ENCODE results near the gene WASL.

WASL gene

DNA sequence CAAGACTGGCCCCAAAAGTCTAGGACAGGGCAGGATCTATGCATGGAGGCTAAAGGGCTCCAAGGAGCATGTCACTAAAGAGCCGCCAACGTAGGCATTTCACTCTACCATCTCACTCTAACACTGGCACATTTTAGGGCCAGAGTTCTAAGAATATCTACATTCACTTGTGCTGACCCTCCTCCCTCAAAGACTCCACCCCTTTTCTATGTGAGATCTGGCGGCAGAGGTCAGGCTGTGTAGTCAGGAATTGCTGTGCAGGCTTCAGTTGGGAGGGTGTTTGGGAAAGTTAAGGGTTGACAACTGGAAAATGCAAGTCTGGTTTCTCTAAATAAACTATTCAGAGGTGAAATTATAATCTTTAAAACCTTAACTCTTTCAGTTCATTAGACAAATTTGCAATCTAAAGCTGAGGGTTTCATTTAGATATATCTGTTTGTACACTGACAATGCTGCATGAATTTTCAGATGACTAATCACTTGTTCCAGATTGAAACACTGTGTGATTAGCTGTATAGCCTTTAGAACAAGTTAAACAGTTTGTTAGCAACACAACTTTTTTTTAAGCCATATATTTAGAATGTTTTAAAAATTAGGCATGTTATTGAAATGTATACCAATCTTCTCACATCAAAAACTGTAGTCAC lies 74.9 kb downstream of the WASL start:
- no peak for DNase-seq (ENCODE audit: low read depth, low spot score)
- H3K4me3 ChIP-seq (ENCODE audit: low read length), result no peak overlapping the region

DNA sequence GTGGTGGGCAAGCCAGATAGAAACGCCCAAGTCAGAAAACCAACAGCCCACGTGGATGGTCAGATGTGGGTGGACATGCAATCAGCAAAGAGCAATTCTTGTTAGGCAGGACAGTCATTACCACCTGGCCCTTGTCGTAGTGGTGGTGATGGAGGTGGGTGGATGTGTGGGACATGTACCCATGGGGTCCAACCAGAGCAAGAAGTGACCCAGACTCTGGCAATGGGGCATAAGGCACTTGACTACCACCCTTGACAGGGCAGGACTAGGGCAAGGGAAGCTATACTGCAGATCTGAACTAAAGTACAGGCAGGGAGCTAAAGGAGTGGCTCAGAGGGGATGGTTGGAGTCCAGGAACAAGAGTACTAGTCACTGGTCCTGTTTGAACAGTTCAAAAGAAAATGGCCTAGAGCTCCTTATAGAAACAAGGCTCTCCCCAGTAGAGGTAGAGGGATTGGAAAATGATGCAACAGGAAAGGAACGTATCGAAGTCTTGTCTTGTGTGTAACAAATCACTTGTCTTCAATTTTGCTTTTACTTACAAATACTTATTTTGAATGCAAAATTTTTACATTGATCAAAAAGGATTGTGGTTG lies 75.6 kb downstream of the WASL start:
- no peak overlapping the region for H3K4me3 ChIP-seq (ENCODE audit: low read length)
- no peak for DNase-seq (ENCODE audit: low read depth, low spot score)

DNA sequence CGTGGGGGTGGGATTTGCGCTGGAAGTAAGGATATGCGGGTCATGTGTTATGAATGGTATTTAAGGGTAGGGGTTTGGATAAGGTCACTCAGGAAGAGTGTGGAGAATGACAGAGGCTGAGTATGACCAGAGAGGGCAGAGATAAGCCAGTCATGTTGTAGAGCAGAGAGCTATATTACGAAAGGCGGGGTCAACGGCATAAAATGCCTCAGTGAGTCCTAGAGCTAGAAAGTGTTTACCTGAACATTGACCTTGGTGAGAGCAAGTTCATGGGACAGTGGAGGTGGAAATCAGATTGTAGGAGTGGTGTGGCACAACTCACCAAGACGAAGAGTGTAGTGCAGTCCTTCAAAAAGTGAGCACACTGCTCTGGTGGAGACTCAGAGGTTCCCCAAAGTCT lies 79.3 kb downstream of the WASL start:
- no peak overlapping the region for H3K4me3 ChIP-seq (ENCODE audit: low read length)
- DNase-seq (ENCODE audit: low read depth, low spot score), result no peak

DNA sequence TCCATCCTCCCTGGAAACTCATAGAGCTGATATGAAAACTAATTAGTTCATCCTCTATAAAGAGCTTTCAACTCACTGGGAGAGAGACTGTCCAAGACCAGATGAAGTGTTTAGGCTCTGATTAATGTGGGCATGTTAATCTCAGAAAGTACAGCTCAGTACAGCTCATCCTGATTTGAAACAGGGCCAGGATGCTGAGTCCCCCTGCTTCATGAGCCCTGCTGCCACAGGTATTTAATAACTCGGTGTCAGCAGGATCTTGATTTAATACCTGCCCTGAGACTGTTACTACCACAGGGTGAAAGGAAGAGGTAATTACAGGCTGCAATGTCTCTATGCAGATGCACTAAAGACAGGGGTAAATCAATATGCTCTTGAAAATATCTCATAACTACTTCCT lies 82.3 kb downstream of the WASL start:
- no peak overlapping the region for H3K4me3 ChIP-seq (ENCODE audit: low read length)
- DNase-seq (ENCODE audit: low read depth, low spot score), result no peak

DNA sequence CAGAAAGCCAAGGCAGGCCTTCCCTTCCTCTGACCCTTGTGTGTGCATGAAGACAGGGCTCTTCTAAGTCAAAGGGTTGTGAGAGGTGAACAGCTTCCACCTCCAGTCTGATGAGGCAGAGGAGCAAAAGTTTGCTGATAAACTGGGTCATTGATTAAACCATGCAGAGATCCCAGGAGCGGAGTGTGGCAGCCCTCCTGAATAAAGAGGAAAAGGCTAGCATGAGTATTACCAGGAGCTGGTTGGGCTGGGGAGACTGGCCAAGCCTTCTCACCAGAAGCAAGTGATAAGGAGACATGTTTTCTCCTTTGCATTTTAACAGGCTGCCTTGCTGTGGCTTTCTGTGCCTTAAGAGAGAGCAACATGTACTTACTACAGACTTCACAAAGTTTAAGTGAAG lies 82.9 kb downstream of the WASL start:
- DNase-seq (ENCODE audit: low read depth, low spot score), result no peak
- no peak overlapping the region for H3K4me3 ChIP-seq (ENCODE audit: low read length)

DNA sequence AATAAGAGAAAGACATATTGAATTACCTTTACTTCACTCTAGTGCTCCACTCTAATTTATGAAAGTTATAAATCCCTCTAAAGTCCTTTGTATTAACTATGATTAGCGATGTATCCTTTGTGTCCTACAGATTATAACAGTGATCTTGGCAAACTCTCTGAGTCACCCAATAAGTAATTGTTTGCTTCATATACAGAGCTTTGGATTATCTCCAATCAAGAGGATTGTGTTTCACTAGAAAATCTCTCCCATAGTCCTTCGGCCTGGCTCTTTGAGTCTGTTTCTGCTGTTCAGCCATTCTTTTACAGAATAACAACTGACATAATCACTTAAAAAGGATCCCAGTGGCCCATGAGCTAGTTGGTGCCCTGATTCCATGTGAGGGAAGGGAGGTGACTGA lies 83.6 kb downstream of the WASL start:
- no peak for DNase-seq (ENCODE audit: low read depth, low spot score)
- no peak overlapping the region for H3K4me3 ChIP-seq (ENCODE audit: low read length)

DNA sequence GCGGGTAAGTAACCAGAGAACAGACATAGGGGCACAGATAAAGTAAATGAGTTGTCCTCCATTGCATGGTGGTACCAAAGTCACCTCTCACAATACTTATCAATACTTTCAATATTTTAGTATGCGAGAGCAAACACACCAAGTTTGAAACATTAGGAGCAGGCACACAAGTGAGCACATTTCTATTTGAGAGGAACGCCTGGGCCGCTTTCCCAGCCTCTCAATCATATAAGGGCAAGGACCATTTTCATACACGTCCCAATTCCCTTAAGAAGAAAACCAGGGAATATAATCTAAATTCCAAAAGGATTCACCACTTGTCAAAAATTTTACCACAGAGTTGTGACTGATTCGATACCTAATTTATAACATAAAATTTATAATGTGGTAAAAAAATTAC lies 85.6 kb downstream of the WASL start:
- no peak for DNase-seq (ENCODE audit: low read depth, low spot score)
- no peak overlapping the region for H3K4me3 ChIP-seq (ENCODE audit: low read length)

DNA sequence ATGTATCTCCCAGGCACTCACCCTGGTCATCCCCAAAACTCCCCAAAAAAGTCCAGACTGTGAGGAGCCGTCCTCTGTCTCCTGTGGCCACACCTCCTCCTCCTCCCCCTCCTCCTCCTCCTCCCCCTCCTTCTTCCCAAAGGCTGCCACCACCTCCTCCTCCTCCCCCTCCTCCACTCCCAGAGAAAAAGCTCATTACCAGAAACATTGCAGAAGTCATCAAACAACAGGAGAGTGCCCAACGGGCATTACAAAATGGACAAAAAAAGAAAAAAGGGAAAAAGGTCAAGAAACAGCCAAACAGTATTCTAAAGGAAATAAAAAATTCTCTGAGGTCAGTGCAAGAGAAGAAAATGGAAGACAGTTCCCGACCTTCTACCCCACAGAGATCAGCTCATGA lies 86.0 kb downstream of the WASL start:
- DNase-seq (ENCODE audit: low read depth, low spot score), result no peak
- H3K4me3 ChIP-seq (ENCODE audit: low read length), result no peak overlapping the region

DNA sequence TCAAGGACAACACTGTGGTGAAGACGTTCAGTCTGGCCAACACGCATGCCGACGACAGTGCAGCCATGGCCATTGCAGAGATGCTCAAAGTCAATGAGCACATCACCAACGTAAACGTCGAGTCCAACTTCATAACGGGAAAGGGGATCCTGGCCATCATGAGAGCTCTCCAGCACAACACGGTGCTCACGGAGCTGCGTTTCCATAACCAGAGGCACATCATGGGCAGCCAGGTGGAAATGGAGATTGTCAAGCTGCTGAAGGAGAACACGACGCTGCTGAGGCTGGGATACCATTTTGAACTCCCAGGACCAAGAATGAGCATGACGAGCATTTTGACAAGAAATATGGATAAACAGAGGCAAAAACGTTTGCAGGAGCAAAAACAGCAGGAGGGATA lies 86.5 kb downstream of the WASL start:
- no peak for DNase-seq (ENCODE audit: low read depth, low spot score)

DNA sequence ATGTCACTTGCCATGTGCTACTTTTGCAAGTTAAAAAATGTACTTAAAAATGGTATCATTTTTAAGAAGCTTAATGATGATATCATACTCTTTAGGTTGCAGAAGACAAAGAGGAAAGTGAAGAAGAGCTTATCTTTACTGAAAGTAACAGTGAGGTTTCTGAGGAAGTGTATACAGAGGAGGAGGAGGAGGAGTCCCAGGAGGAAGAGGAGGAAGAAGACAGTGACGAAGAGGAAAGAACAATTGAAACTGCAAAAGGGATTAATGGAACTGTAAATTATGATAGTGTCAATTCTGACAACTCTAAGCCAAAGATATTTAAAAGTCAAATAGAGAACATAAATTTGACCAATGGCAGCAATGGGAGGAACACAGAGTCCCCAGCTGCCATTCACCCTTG lies 87.0 kb downstream of the WASL start:
- DNase-seq (ENCODE audit: low read depth, low spot score), result no peak
- H3K4me3 ChIP-seq (ENCODE audit: low read length), result no peak overlapping the region

More for the DNA sequence above, 86.5 kb downstream of the WASL start:
- no peak overlapping the region for H3K4me3 ChIP-seq (ENCODE audit: low read length)

DNA sequence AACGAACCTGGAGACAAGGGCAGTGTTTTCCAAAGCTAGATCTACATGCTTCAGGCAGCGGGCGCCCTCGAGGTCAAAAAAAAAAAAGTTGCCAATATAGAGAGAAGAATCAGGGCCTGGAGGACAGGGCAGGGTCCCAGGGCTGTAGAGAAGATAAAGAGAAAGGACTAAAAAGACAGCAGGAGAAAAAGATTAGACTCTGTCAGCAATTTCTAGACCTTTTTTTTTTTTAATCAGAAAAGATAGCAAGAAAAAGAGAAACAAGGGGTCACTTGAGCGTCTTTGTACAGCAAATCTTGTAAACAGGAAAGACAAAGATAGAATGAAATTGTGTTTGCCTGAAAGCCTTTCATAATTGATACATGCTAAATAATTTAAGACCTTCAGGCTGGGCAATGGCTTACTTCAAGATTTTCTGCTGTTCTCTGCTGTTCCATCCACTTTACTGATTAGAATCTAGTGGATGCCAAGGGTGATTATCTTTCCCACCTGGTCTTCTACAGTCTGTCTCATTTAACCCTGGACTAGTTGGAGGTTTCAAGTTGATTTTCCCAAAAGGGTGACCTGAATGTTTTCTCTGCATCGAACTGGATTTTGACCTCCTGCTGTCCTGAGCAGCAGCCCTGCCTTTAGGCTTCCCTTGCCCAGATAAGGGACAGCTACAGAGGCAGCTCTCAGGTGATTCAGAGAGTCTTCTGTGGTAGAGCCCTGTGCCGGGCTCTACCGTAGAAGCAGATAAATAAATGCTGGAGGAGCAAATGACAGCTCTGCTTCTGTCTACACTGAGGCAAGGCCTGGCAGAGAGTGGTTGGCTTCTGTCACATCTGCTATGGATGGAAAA lies 88.1 kb downstream of the WASL start:
- DNase-seq (ENCODE audit: low read depth, low spot score), result no peak
- no peak overlapping the region for H3K4me3 ChIP-seq (ENCODE audit: low read length)

DNA sequence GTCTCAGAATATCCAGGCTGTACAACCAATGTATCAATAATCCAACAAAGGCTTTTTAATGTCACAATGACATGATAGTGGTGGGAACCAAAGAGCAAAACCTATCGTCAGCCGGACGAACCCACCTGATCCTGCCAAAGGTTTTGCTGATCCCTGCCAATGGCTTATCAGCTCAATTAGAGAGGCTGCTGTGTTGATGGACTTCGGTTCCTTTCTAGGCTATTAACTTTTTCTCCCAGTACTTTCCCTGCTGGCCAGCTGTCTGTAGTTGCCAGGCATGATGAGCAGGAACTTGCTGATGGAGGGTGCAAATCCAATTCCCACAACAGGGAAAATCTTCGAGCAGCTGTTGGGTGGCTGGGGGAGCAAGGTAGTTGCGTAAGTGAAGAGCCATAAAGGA lies 90.8 kb downstream of the WASL start:
- DNase-seq (ENCODE audit: low read depth, low spot score), result no peak
- H3K4me3 ChIP-seq (ENCODE audit: low read length), result no peak overlapping the region

DNA sequence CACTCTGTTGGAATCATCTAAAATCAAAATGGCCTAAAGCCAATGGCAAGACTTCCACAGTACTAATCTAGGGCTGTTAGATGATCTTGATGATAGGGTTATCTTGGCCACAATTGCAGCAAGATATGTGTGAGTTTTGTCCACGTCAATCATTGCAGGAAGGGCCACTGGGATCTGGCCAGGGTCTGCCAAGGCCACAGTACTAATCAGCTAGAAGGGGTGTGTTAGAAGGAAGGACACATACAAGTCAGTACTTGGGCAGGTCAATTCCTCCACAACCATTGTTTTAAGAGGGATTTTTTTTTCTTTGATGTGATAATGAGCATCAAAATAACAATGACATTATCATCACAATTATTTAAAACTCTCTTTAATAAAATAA lies 91.5 kb downstream of the WASL start:
- DNase-seq (ENCODE audit: low read depth, low spot score), result no peak
- no peak overlapping the region for H3K4me3 ChIP-seq (ENCODE audit: low read length)

DNA sequence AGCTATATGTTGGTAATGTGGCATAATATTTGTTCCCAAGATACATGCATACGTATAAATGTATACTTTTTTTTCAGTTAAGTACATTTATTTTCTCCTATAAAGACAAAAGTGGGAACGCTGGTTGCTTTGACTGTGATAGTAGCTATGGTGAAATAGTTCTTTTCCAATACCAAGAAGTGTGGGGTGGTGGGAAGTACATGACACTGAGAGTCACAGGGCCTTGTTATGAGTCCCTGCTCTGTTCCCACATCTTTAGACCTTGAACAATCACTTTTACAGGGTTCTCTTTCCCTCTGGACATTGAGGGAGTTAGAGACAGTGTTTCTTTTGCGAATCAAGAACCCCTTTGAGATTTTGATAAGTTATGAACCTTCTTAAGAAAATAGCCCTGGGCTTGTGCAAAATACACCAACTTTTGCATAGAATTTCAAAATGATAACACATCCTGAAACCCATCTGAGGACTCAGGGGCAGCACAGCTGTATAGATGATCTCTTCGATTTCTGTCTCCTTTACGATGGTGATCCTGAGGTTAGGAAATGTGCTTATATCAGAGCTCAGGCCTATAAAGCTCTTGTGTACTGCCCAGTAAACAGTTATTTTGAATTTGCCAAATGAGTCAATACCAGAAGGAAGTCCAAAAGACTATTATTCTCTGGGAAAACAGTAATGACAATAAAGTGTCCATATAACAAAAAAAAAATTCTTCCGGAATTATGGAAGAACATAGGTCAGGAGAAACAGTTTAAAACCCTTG lies 92.1 kb downstream of the WASL start:
- no peak for DNase-seq (ENCODE audit: low read depth, low spot score)

DNA sequence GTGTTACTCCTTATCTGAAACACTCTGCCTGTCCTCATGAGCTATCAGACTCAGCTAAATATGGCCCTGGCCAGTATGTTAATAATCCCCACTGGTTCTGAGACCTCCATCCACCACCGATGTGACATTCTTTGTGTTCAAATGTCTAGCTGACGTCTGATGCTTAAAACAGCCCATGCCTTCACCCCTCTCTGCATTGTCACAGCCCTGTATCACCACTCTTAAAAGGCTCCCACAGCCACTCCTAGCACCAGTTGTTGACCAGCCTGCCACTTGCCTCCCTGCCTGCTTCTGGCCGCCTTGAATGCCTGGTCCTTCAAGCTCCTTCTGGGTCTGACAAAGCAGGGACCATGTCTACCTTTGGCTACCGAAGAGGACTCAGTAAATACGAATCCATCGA lies 93.2 kb downstream of the WASL start, which contains the start of gene LMOD2:
Gene LMOD2, plus strand, starts transcription at position 253 of the 400 bp plus-strand sequence. Its CDS starts 98 bp downstream, at position 351.
- H3K4me3 ChIP-seq (ENCODE audit: low read length), result no peak within 1 kb of the TSS
- DNase-seq (ENCODE audit: low read depth, low spot score), result no peak

More for the DNA sequence above, 92.1 kb downstream of the WASL start:
- H3K4me3 ChIP-seq (ENCODE audit: low read length), result no peak overlapping the region

DNA sequence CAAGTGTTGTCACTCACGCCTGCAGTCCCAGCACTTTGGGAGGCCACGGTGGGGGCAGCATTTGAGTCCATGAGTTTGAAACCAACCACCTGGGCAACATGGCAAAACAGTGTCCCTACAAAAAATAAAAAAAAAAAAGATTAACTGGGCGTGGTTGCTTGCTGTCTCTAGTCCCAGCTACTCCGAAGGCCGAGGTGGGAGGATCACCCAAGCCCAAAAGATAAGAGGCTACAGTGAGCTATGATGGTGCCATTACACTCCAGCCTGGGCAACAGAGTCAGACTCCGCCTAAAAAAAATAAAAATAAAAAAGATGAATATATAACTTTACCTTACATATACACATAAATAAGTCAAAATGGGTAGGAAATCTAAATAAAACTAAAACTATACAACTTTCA lies 95.6 kb downstream of the WASL start:
- no peak for DNase-seq (ENCODE audit: low read depth, low spot score)
- no peak overlapping the region for H3K4me3 ChIP-seq (ENCODE audit: low read length)

DNA sequence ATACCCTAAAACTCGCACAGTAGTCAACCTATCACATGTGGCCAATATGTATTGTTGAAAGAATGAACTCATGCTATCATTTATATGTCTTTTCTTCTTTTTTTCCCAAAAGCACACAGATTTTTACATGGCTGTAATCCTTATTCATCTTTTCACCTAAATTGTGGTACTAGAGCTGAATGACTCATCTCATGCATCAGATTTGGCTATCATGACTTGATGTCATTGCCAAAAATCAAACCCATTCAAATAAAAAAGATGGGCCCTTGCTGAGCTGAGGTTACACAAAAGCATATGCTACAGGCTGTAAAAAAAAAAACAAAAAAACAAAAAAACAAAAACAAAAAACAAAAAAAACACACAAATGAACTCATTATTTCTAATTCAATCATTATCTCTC lies 96.4 kb downstream of the WASL start:
- H3K4me3 ChIP-seq (ENCODE audit: low read length), result no peak overlapping the region
- no peak for DNase-seq (ENCODE audit: low read depth, low spot score)

DNA sequence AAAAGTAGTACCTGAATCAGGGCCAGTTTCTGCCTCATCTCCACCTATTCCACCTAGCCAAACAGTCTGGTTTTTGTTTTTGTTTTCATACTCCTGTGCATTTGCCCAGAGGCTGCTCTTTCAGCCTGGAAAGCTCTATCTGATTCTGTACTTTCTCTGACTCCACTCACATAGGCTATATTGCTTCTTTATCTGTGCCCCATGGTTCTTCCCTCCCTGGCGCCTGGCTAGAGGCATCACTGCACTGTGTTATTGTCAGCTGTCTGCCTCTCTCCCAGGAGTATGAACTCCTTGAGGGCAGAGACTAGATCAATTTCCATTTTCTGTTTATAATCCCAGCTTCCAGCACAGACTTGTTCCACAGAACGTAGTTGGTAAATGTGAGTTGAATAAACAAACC lies 98.2 kb downstream of the WASL start:
- DNase-seq (ENCODE audit: low read depth, low spot score), result no peak
- H3K4me3 ChIP-seq (ENCODE audit: low read length), result no peak overlapping the region

DNA sequence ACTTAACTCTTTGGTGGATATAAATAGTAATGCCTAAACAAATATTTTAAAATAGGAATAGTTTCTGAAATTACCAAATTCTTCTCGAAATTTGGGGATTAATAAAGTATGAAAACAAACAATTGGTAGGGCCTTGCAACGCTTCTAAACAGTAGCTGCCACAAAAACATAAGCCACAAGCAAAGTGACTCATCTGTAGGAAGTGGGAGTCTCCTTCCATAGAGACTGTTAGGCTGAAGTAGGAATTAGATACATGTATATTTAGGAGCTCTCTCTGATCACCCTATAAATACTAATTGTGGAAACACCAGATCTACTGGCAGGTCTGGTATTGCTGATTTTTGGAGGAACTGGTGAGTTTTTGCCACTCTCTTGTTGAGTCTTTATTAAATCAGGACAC lies 98.8 kb downstream of the WASL start:
- no peak for DNase-seq (ENCODE audit: low read depth, low spot score)
- no peak overlapping the region for H3K4me3 ChIP-seq (ENCODE audit: low read length)
